ENCODE measurements around the gene KIAA1210. TPM values are rescaled to one million over a fixed set of nuclear protein-coding genes. Genes with fewer than 3 reads are reported as not detected.

The KIAA1210 gene
- total RNA-seq, 3 donors from 2014 or later (not counting 1 experiment from before 2014, with no cell fraction given): not detected

- H3K4me1 ChIP-seq (ENCODE audit: control insufficient read depth, insufficient read depth, low read length): no peaks in the 10 kb centered on the region
- no peak for ATAC-seq
- DNase-seq: no peak
- H3K4me3 ChIP-seq (ENCODE audit: low read length): no peak overlapping the region
- Mint-ChIP-seq H3K27me3 (ENCODE audit: low read depth in 2 of 2) (peaks cover 3 to 19% of the 10 kb centered on the region in 2 donors), H3K4me1 (no peaks in the 10 kb centered on the region), H3K27ac (no peak overlapping the region), H3K9me3 (no peaks in the 10 kb centered on the region), H3K36me3 (no peaks in the 10 kb centered on the region), H3K4me3 (no peak overlapping the region)
- H3K9me3 ChIP-seq (ENCODE audit: control insufficient read depth, insufficient read depth, low read length): no peaks in the 10 kb centered on the region
- WGBS (ENCODE audit: insufficient coverage): 100% methylated on average over 1 of the region's 1 CpG
- intact Hi-C loops (cut with micrococcal nuclease): no loop called here
- no peaks in the 10 kb centered on the region for H3K27me3 ChIP-seq (ENCODE audit: control insufficient read depth, insufficient read depth, low read length)
- TF ChIP-seq CTCF (IDR thresholded peaks at IDR 0.05): no peak
- no peak overlapping the region for H3K27ac ChIP-seq (ENCODE audit: low read length)
- no peaks in the 10 kb centered on the region for H3K36me3 ChIP-seq (ENCODE audit: control insufficient read depth, insufficient read depth, low read length)
Observed at GRCh38 chrX:119090627-119091026, 37.0 kb downstream of the KIAA1210 start.

GRCh38 chrX:119089619-119090018, 38.0 kb downstream of the KIAA1210 start:
- TF ChIP-seq CTCF (IDR thresholded peaks at IDR 0.05): no peak
- H3K4me1 Mint-ChIP-seq: no peaks in the 10 kb centered on the region
- H3K9me3 Mint-ChIP-seq: no peaks in the 10 kb centered on the region
- H3K36me3 ChIP-seq (ENCODE audit: control insufficient read depth, insufficient read depth, low read length): no peaks in the 10 kb centered on the region
- no peak overlapping the region for H3K4me3 ChIP-seq (ENCODE audit: low read length)
- H3K27ac ChIP-seq (ENCODE audit: low read length): no peak overlapping the region
- H3K4me3 Mint-ChIP-seq: no peak overlapping the region
- DNase-seq (no peak), ATAC-seq (no peak)
- peaks cover 3 to 19% of the 10 kb centered on the region in 2 donors for H3K27me3 Mint-ChIP-seq (ENCODE audit: low read depth in 2 of 2)
- H3K9me3 ChIP-seq (ENCODE audit: control insufficient read depth, insufficient read depth, low read length): no peaks in the 10 kb centered on the region
- WGBS (ENCODE audit: insufficient coverage): 100% methylated on average over 1 of the region's 1 CpG
- intact Hi-C loops (cut with micrococcal nuclease): no loop called here
- no peaks in the 10 kb centered on the region for H3K4me1 ChIP-seq (ENCODE audit: control insufficient read depth, insufficient read depth, low read length)
- no peaks in the 10 kb centered on the region for H3K36me3 Mint-ChIP-seq
- H3K27ac Mint-ChIP-seq: no peak overlapping the region
- H3K27me3 ChIP-seq (ENCODE audit: control insufficient read depth, insufficient read depth, low read length): no peaks in the 10 kb centered on the region

- DNase-seq (no peak), ATAC-seq (no peak)
- intact Hi-C loops (cut with micrococcal nuclease): no loop called here
- 90% methylated on average over 1 of the region's 1 CpG for WGBS (ENCODE audit: insufficient coverage)
- Histone ChIP-seq H3K27ac (ENCODE audit: low read length) (no peak overlapping the region), H3K9me3 (ENCODE audit: control insufficient read depth, insufficient read depth, low read length) (no peaks in the 10 kb centered on the region), H3K4me1 (ENCODE audit: control insufficient read depth, insufficient read depth, low read length) (no peaks in the 10 kb centered on the region), H3K4me3 (ENCODE audit: low read length) (no peak overlapping the region), H3K36me3 (ENCODE audit: control insufficient read depth, insufficient read depth, low read length) (no peaks in the 10 kb centered on the region), H3K27me3 (ENCODE audit: control insufficient read depth, insufficient read depth, low read length) (no peaks in the 10 kb centered on the region)
- no peaks in the 10 kb centered on the region for H3K4me1 Mint-ChIP-seq
- H3K9me3 Mint-ChIP-seq: no peaks in the 10 kb centered on the region
- H3K27ac Mint-ChIP-seq: no peak overlapping the region
- no peak overlapping the region for H3K4me3 Mint-ChIP-seq
- H3K27me3 Mint-ChIP-seq (ENCODE audit: low read depth in 2 of 2): peaks cover 3 to 32% of the 10 kb centered on the region in 2 donors
- no peaks in the 10 kb centered on the region for H3K36me3 Mint-ChIP-seq
- no peak for TF ChIP-seq CTCF (IDR thresholded peaks at IDR 0.05)
Observed at GRCh38 chrX:119087121-119087520, 40.5 kb downstream of the KIAA1210 start.

- 71% methylated on average over 2 of the region's 3 CpGs for WGBS (ENCODE audit: insufficient coverage)
- no peak overlapping the region for H3K27ac ChIP-seq (ENCODE audit: low read length)
- ATAC-seq: no peak
- Mint-ChIP-seq H3K4me1 (no peaks in the 10 kb centered on the region), H3K27me3 (ENCODE audit: low read depth in 2 of 2) (peaks cover 0 to 20% of the 10 kb centered on the region in 2 donors), H3K36me3 (no peaks in the 10 kb centered on the region), H3K4me3 (no peak overlapping the region), H3K9me3 (no peaks in the 10 kb centered on the region), H3K27ac (no peak overlapping the region)
- H3K4me1 ChIP-seq (ENCODE audit: control insufficient read depth, insufficient read depth, low read length): no peaks in the 10 kb centered on the region
- H3K36me3 ChIP-seq (ENCODE audit: control insufficient read depth, insufficient read depth, low read length): no peaks in the 10 kb centered on the region
- no peak for TF ChIP-seq CTCF (IDR thresholded peaks at IDR 0.05)
- no peak overlapping the region for H3K4me3 ChIP-seq (ENCODE audit: low read length)
- intact Hi-C loops (cut with micrococcal nuclease): no loop called here
- H3K27me3 ChIP-seq (ENCODE audit: control insufficient read depth, insufficient read depth, low read length): no peaks in the 10 kb centered on the region
- no peak for DNase-seq
- no peaks in the 10 kb centered on the region for H3K9me3 ChIP-seq (ENCODE audit: control insufficient read depth, insufficient read depth, low read length)
Observed at GRCh38 chrX:119084766-119085165, 42.8 kb downstream of the KIAA1210 start.
